GM19035 (cell line): Measurements from ENCODE around the gene STX12.

Source experiments
- ATAC-seq: cut with Tn5 transposase; IDR thresholded peaks from one replicate; pipeline ENCODE4 v1.9.1; 2021; ENCODE audit not compliant: unreplicated experiment

The STX12 gene

DNA sequence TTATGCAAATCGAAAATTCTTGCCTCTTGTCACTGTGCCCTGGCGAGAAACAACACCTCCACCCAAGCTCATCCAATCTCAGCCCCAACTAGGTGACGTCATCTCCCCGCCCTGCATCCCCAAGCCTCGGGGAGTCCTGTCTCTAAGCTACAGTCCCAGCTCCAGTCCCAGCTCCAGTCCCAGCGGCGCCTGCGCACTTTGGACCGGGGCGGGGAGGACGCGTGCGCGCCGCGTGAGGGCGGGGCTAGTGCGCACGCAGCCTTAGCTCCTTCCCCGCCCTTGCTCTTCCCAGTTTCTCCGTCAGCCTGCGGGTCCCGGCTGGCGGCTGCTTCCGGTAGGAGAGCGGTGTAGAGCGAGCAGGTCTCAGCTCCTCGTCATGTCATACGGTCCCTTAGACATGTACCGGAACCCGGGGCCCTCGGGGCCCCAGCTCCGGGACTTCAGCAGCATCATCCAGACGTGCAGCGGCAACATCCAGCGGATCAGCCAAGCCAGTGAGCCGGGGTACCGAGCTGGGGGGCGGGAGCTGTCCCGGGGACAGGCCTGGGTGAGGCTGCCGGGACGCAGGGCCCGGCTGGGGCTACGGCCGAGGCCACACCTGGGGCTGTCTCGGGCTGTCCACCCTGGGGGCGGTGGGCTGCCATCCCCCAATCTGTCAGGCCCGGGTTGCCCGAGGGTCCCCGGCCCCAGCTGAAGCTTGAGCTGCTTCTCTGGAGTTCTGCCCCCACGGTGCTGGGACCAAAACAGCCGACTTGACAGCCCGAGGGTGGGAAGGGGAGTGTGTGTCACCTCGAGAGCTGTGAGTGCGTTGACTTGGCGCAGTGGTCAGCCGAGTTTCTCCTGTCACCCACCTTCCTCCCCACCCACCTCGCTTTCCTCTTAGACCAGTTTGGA lies at the start of gene STX12:
TSS of gene STX12 (plus strand) at position 288 of the 894 bp plus-strand sequence. CDS start at position 377, 89 bp downstream.
- ATAC-seq = peak; percentile 92

- ATAC-seq = no peak
Measured at GRCh38 chr1:27724961-27725373, 48.1 kb upstream of the STX12 start.

DNA sequence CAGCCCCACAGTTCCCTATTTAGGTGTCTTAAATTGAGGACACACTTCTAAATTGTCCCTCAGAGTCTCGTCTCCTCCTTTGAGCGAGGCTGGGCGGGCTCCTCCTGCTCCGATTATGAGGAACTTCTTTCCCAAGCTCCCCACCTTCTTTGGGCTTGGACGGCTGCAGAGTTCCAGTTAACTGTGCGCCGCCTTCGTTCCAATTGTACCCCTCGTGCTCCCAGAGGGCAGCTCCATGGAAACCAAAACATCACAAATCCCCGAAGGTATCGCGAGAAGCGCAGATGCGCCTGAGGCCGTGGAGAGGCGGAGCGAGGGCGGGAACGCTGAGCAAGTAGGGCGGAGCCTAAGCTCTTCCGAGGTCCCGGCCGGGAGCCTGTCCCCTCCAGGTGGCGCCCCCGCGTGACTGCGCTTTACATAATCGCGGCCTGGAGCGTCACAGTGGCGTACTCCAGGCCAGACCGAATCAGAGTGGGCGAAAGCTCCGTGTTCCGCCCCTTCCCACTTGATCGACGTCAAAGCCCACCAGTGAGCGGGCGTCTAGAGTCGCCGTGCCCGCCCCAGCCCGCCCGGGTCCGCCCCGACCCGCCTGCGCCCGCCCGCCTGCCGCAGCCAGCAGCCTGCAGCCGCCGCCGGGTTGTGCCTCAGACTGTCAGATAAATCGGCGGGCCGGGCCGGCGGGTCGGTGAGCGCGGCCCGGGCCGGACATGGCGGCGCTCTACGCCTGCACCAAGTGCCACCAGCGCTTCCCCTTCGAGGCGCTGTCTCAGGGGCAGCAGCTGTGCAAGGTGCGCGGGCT lies 47.4 kb upstream of the STX12 start, which contains the start of gene FAM76A:
TSS of gene FAM76A (plus strand) at position 588 of the 799 bp plus-strand sequence. CDS start at position 708, 120 bp downstream.
- peak; percentile 94 for ATAC-seq

DNA sequence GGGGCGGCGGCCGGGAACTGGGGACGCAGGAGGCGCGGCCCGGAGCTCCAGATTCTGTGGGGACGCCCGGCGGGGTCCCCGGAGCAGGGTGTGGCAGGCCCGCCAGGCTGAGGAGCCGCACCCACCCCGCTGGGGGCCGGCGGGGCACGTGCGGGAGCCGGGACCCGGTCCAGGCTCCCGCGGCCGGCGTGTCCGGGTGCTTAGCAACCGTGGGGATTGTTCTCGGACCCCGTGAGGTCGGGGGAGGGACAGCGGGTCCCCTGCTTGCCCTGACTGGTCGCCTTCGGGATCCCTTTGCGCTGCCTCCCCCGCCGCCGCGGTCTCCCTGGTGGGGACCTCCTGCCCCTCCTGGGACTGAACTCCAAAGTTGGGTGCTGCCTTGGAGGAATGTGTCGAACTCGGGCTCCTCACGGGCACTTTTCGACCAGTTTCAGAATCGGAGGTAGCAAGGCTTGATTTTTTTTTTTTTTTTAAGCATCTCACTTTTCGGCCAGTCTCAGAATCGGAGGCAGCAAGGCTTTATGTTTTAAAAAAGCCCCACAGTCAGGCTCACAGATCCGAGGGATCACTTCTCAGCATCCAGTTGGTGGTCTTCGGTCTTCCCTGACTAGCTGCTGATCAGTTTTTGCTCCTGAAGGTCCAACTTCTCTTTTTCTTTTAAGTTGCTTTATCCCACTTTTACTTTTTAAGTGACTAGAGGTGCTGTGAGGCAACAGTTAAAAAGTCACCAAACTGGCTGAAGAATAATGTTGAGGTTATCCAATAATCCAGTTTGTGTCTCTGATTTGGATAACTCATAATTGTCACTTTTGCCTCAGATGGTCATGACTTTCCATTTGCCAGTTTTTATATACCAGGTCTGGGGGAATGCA lies 46.6 kb upstream of the STX12 start:
- peak; percentile 31 for ATAC-seq

DNA sequence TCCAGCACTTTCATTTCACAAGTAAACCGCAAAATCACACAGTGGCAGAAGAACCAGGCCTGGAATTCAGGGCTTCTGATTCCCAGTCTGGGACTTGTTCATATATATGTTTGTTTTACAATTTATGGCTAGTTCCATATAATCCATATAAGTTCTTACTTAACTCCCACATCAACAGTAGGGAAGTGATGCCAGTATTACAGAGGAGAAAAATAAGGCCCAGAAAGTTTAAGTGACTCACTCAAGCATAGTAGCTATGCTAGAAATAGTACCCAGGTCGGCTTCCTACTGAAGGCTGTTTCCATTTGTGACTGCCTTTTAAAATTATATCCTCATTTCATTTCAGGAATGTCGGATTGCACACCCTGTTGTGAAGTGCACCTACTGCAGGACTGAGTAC lies 45.9 kb upstream of the STX12 start:
- ATAC-seq = no peak

GRCh38 chr1:27736252-27736651 lies 36.8 kb upstream of the STX12 start:
- no peak for ATAC-seq

DNA sequence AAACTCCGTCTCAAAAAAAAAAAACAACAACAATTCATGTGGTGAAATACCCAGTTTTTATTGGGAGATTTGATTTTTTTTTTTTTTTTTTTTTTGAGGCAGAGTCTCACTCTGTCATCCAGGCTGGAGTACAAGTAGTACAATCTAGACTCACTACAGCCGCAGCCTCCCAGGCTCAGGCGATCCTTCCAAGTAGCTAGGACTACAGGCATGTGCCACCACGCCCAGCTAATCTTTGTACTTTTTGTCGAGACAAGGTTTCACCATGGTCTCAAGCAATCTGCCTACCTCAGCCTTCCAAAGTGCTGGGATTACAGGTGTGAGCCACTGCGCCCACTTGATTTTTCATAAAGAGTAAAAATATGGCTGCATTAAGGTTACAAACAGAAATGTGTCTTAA lies 31.9 kb upstream of the STX12 start:
- ATAC-seq = no peak

- ATAC-seq = no peak
Measured at GRCh38 chr1:27744556-27744955, 28.5 kb upstream of the STX12 start.

GRCh38 chr1:27745466-27745865 lies 27.6 kb upstream of the STX12 start:
- no peak for ATAC-seq

DNA sequence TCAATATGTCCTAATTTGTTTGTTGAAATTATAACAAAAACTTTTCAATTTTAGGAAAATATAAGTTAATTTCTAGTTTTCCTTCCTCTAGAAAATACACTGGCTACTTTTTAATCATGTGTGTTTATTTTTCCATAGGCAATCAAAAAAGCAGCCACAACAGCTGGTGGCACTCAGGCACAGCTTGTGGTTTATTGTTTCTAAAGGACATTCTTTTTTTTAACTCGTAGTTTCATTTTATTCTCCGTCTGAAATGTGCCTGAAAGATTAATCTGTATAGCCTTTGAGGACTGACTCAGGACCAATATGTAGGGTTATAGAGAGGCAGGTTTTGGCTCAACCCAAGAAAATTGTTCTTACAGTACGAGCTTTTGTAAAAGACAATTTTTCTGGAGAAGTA lies 20.7 kb upstream of the STX12 start:
- ATAC-seq = no peak

- no peak for ATAC-seq
Measured at GRCh38 chr1:27755286-27755685, 17.7 kb upstream of the STX12 start.

DNA sequence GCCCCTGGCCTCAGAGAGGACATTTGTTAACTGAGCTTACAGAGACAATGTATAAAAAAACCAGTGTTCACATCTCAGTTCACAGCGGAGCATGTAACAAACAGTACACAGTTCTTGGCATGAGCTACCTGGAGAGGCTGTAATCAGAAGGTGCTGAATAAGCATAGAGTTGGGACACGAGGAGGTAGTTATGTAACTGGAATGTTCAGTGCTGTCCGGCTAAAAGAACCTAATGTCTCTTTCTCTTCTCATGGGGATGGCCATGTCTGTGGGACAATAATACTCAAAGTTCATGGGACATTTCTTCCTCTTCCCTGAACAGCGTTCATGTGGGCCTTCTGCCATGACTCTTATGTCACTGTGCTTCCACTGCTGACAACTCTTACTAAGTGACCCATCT lies 17.2 kb upstream of the STX12 start:
- no peak for ATAC-seq

- ATAC-seq = no peak
Measured at GRCh38 chr1:27759236-27759635, 13.8 kb upstream of the STX12 start.

DNA sequence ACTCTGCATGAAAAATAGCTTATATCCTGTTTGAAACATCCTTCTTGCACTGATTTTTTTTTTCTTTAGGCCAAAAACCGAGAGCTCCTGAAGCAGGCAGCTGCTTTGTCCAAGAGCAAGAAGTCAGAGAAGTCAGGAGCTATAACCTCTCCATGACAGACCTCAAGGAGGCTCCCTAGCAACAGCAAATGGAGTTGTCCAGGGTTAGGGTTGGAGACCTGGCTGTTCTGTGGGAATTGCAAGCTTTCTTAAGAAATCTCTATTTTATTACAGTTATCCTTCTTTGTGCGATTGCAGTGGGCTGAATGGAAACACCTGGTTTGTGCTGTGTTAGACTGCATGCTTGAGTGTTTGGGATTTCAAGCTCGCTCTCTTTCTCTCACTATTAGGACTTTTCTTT lies 12.6 kb upstream of the STX12 start:
- ATAC-seq = no peak

GRCh38 chr1:27762033-27762432 lies 11.0 kb upstream of the STX12 start:
- ATAC-seq = no peak

DNA sequence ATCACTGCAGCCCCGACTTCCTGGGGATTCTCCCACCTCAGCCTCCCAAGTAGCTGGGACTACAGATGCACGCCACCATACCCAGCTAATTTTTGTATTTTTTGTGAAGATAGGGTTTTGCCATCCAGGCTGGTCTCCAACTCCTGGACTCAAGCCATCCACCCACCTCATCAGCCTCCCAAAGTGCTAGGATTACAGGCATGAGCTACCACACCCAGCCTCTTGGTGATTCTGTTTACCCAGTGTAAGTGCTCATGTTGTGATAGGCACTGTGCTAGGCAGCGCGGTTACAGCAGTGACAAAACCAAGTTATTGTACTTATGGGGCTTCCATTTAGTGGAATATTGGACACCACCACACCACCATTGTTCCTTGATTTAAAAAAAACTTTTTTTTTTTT lies 9.7 kb upstream of the STX12 start:
- no peak for ATAC-seq

GRCh38 chr1:27770293-27770830 lies 2.7 kb upstream of the STX12 start:
- no peak for ATAC-seq

DNA sequence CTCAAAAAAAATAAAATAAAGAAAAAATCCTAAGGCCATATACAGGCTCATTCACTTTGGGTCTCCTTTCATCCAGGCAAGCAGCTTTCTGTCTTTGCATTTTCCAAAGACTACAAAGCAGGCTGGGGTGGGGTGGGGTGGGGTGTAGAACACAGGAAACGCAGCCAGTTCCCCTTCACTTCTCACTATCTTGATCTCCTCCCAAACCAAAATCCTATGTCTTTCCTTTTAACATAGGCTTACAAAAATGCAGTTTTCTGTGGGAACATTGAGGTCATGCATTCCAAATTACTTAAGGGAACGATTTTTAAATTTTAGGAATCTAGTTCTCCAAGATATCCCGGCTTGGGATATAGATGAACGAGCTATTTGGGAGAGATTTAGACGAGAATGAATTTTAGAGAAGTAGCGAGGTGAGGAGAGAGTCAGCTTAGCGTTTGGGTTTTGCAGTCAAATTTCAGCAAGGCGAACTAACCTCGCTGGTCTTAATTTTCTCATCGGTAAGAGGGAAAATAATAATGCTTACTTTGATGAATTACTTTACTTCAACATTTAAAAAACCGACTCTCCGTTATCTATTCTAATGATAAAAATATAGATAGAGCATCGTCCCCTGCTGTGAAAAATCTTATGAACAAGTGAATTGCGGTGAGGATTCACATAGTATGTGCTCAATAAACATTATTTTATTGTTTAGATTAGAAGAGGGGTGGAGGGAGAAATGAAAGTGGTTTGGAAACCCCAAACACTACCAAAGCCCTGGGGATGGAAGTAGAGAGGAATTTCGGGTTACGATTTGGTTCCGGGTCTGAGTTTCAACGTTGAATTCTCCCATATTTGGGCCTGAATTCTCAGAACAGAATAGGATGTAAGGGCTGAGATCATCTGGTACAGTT lies 735 bp upstream of the STX12 start:
- no peak for ATAC-seq

DNA sequence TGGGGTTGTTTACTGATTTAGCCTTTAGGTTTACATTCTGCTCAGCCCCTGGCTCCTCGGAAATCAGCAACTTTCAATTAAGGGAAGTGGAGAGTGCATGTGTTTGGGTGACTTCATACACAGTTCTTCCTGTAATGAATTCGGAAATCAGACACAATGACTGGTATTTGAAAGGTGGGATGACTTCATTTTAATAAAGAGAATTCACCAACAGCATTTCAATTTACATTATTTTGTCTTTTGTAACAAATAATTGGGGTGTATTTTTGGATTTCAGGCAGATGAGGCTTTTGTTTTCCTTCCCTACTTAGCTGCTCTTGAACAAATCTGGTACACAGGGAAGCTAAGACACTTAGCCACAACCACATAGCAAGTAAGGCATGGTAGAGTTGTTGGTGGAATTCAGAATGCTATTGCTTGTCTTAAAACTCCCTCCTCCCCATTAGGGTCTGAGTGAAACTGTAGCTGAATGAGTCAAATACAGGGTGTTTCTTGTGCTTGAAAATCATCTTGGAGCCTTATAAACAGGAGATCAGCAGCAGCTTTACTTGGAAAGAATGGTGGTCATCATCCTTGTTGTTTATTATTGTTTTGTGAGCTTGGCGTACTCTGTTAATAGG lies 917 bp downstream of the STX12 start:
- ATAC-seq = no peak
